Mucosa of descending colon (tissue), 3 donors: ENCODE measurements around the gene SATB1. TPM values are rescaled to one million over a fixed set of nuclear protein-coding genes. Genes with fewer than 3 reads are reported as not detected.

Source experiments
- ATAC-seq: fragments of 200-7000 bp; cut with Tn5 transposase; one replicate; pipeline ENCODE4 v1.9.1; 2020; ENCODE audit warnings: mild to moderate bottlenecking, moderate library complexity
- DNase-seq, 3 donors: peaks; one replicate each; pipeline ENCODE4 v3.0.0-alpha.2; 2020
- H3K36me3 ChIP-seq: fragments of 200-600 bp; one replicate; pipeline ENCODE4 v1.8.0; 2021; ENCODE audit warnings: low read depth, mild to moderate bottlenecking
- H3K4me1 ChIP-seq: fragments of 200-600 bp; one replicate; pipeline ENCODE4 v1.8.0; 2021; ENCODE audit warnings: low read depth, mild to moderate bottlenecking
- H3K4me3 ChIP-seq: fragments of 200-600 bp; one replicate; pipeline ENCODE4 v1.8.0; 2021; ENCODE audit warnings: mild to moderate bottlenecking
- H3K9me3 ChIP-seq: fragments of 200-600 bp; one replicate; pipeline ENCODE4 v1.8.0; 2021; ENCODE audit warnings: mild to moderate bottlenecking
- CTCF ChIP-seq: fragments of 200-600 bp; IDR thresholded peaks from one replicate; pipeline ENCODE4 v1.8.0; 2022; ENCODE audit warnings: antibody characterized with exemption, mild to moderate bottlenecking
- intact Hi-C, 2 donors: fragments of 100-400 bp; cut with DNase I in 1 of 2; cut with micrococcal nuclease in 1 of 2; formaldehyde crosslinking; loops; one replicate each; pipeline versions ENCODE4 v1.11.0 to v1.11.1; 2022; cut with DNase I, micrococcal nuclease
- total RNA-seq, 3 donors: library from RNA; stranded (reverse); fragmentation: NEBNext Ultra II Directional in 2 of 3; extraction: Animal tissue kit (Norgen Biotek cat#: 25700) in 2 of 3; gene quantifications; one replicate each; pipeline versions ENCODE4 v1.2.1 to v1.2.4, GENCODE V29; 2021 to 2023
- donor health status: DM: no; HTN: no; CAD: no; lungs with moderate emphysema.
- donor health status: DM: no; HTN: no; CAD: no.
- donor health status: DM: no; HTN: yes; CAD: no.

Gene SATB1
- total RNA-seq, 3 donors from 2014 or later: 31.2 to 87.9 (median 49.7) TPM

GRCh38 chr3:18396428-18396827 lies 28.7 kb downstream of the SATB1 start:
- TF ChIP-seq CTCF: no peak
- intact Hi-C loops: no loop called here
- no peaks in the 10 kb centered on the region for H3K9me3 ChIP-seq
- H3K36me3 ChIP-seq: no peaks in the 10 kb centered on the region
- no peak overlapping the region for H3K4me3 ChIP-seq
- H3K4me1 ChIP-seq: no peaks in the 10 kb centered on the region
- ATAC-seq: no peak
- DNase-seq: no peak

GRCh38 chr3:18394384-18394995 lies 30.6 kb downstream of the SATB1 start:
- intact Hi-C loops: no loop called here
- ATAC-seq: no peak
- no peaks in the 10 kb centered on the region for H3K36me3 ChIP-seq
- TF ChIP-seq CTCF: no peak
- no peaks in the 10 kb centered on the region for H3K4me1 ChIP-seq
- no peak for DNase-seq
- no peaks in the 10 kb centered on the region for H3K9me3 ChIP-seq
- H3K4me3 ChIP-seq: no peak overlapping the region

GRCh38 chr3:18393906-18394305 lies 31.2 kb downstream of the SATB1 start:
- Histone ChIP-seq H3K4me3 (no peak overlapping the region), H3K4me1 (no peaks in the 10 kb centered on the region), H3K36me3 (no peaks in the 10 kb centered on the region), H3K9me3 (no peaks in the 10 kb centered on the region)
- intact Hi-C loops: no loop called here
- ATAC-seq (no peak), DNase-seq (no peak)
- TF ChIP-seq CTCF: no peak

- intact Hi-C loops: no loop called here
- Histone ChIP-seq H3K4me3 (no peak overlapping the region), H3K36me3 (no peaks in the 10 kb centered on the region), H3K4me1 (no peaks in the 10 kb centered on the region), H3K9me3 (no peaks in the 10 kb centered on the region)
- TF ChIP-seq CTCF: no peak
- DNase-seq (no peak), ATAC-seq (no peak)
Observed at GRCh38 chr3:18390024-18390660, 35.0 kb downstream of the SATB1 start.

DNA sequence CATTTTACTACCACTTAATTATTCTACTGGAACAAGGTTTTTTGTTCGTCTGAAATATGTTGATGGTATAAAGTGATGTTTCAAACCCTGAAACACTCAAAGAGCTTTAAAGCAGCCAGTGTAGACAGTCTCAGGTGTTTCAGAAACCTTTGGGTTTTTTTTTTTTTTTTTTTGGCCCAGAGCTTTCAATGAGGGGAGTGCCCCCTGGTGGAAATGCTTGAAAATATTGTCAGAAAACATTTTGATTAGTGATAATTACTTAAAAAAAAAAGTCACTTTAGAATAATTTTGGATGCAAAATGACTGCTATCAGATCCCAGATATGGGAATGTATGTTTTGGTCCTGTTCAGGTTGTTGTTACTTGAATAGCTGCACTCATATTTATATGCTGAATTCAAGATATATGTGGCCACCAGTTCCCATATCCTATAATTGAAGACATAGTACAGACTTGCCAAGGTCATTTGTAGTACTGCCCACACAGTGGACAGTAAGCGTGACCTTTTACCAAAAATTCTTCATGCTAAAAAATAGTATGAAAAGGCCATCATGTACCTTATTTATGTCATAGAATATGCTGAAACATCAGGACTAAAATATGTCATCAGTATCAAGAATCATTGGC lies 35.9 kb downstream of the SATB1 start:
- Histone ChIP-seq H3K4me1 (no peaks in the 10 kb centered on the region), H3K9me3 (no peaks in the 10 kb centered on the region), H3K4me3 (no peak overlapping the region), H3K36me3 (no peaks in the 10 kb centered on the region)
- DNase-seq (peak in 1 of 3 donors; percentile 40), ATAC-seq (no peak)
- TF ChIP-seq CTCF: peak; percentile 35
- intact Hi-C loops: no loop called here
